HCT116 (cell line): ENCODE measurements around the gene MPZL2. TPM values are rescaled to one million over a fixed set of nuclear protein-coding genes. Genes with fewer than 3 reads are reported as not detected.

Source experiments
- ATAC-seq: fragments of 200-7000 bp; cut with Tn5 transposase; 2 replicates; pipeline ENCODE4 v1.9.1; 2020; ENCODE audit warnings: mild to moderate bottlenecking, moderate library complexity
- BruUV-seq: library from RNA; stranded (reverse); fragments of 400-500 nt; replicated peaks from 2 replicates; lab custom pipeline; 2021; lab: Mats Ljungman, UMichigan
- CTCF ChIA-PET: fragments of 300-600 bp; sonication (Branson Sonifier 250); formaldehyde crosslinking; loops from one replicate; lab custom pipeline; 2021; ENCODE audit warnings: antibody characterized with exemption; lab: Charles Lee
- POLR2A ChIA-PET: fragments of 300-600, 350-600 bp; sonication (Branson Sonifier 250); formaldehyde crosslinking; loops from one replicate; lab custom pipeline; 2021; ENCODE audit warnings: antibody characterized with exemption; lab: Charles Lee
- RAD21 ChIA-PET, 2 experiments: fragments of 300-600 bp; sonication (Branson Sonifier 250); formaldehyde crosslinking; loops; one replicate each; lab custom pipeline; 2023; ENCODE audit warnings: low total read pairs in 2 of 2; ENCODE audit not compliant: uncharacterized antibody in 2 of 2, unreplicated experiment in 2 of 2, low non-redundant PET in 1 of 2; lab: Charles Lee
- DNase-seq: peaks from one replicate; pipeline ENCODE4 v3.0.0-alpha.2; 2010; ENCODE audit warnings: low read depth, low spot score
- H2AFZ ChIP-seq: fragments of 200-600 bp; shearing (Covaris generic), sonication (generic); 2 replicates; pipeline ENCODE4 v1.6.1; 2017; ENCODE audit warnings: low read depth, mixed run types, mixed read lengths, antibody characterized with exemption, low read length; ENCODE audit not compliant: poor library complexity, severe bottlenecking
- H3K27ac ChIP-seq: 2 replicates; pipeline ENCODE4 v1.5.1; 2012; ENCODE audit warnings: low read depth, low read length
- H3K27me3 ChIP-seq: fragments of 200-600 bp; sonication (generic); 2 replicates; pipeline ENCODE4 v1.6.1; 2016; ENCODE audit warnings: mixed run types, low read length, mixed read lengths; ENCODE audit not compliant: insufficient read depth
- H3K36me3 ChIP-seq, 2 experiments: fragments of 200-500 bp in 1 of 2; fragments of 200-600 bp in 1 of 2; sonication (Bioruptor generic) in 1 of 2; sonication (generic) in 1 of 2; 2 replicates each; pipeline versions ENCODE4 v1.5.1 to v1.6.1; 2014 to 2016; ENCODE audit warnings: low read length in 2 of 2, inconsistent platforms in 1 of 2, mixed read lengths in 1 of 2, mixed run types in 1 of 2; ENCODE audit not compliant: insufficient read depth in 2 of 2, control insufficient read depth in 1 of 2
- H3K4me1 ChIP-seq, 2 experiments: fragments of 200-600 bp in 1 of 2; sonication (generic) in 1 of 2; 2 replicates each; pipeline versions ENCODE4 v1.5.1 to v1.6.1; 2012 to 2017; ENCODE audit warnings: low read length in 2 of 2, inconsistent platforms in 1 of 2, mild to moderate bottlenecking in 1 of 2, mixed read lengths in 1 of 2, mixed run types in 1 of 2, moderate library complexity in 1 of 2; ENCODE audit not compliant: insufficient read depth in 2 of 2, control insufficient read depth in 1 of 2
- H3K4me2 ChIP-seq: fragments of 200-600 bp; sonication (generic); 2 replicates; pipeline ENCODE4 v1.6.1; 2017; ENCODE audit warnings: mixed run types, low read length, mixed read lengths
- H3K4me3 ChIP-seq, 2 experiments: fragments of 200-600 bp in 1 of 2; sonication (generic) in 1 of 2; replicated peaks in 1 of 2; 2 replicates each; pipeline ENCODE4 v1.5.1; 2011 to 2016; ENCODE audit warnings: low read length in 2 of 2, control low read depth in 1 of 2, low read depth in 1 of 2, mild to moderate bottlenecking in 1 of 2, mixed read lengths in 1 of 2, mixed run types in 1 of 2
- H3K79me2 ChIP-seq: fragments of 200-600 bp; sonication (generic); 2 replicates; pipeline ENCODE4 v1.6.1; 2017; ENCODE audit warnings: mild to moderate bottlenecking, mixed run types, low read length, moderate library complexity, mixed read lengths; ENCODE audit not compliant: insufficient read depth
- H3K9ac ChIP-seq: fragments of 200-600 bp; sonication (generic); 2 replicates; pipeline ENCODE4 v1.6.1; 2016; ENCODE audit warnings: low read length, mixed read lengths
- H3K9me2 ChIP-seq: fragments of 200-600 bp; sonication (generic), shearing (Covaris generic); 2 replicates; pipeline ENCODE4 v1.6.1; 2017; ENCODE audit warnings: mixed run types, mild to moderate bottlenecking, moderate library complexity; ENCODE audit not compliant: insufficient read depth
- H3K9me3 ChIP-seq, 2 experiments: fragments of 200-500 bp in 1 of 2; fragments of 200-600 bp in 1 of 2; sonication (Bioruptor generic) in 1 of 2; sonication (generic) in 1 of 2; 2 replicates each; pipeline ENCODE4 v1.6.1; 2014 to 2017; ENCODE audit warnings: low read length in 2 of 2, mixed read lengths in 2 of 2, inconsistent platforms in 1 of 2, low read depth in 1 of 2, mild to moderate bottlenecking in 1 of 2, mixed run types in 1 of 2, moderate library complexity in 1 of 2; ENCODE audit not compliant: control insufficient read depth in 1 of 2, insufficient read depth in 1 of 2
- H4K20me1 ChIP-seq: fragments of 200-600 bp; sonication (generic), shearing (Covaris generic); 2 replicates; pipeline ENCODE4 v1.6.1; 2017; ENCODE audit warnings: mixed run types, mild to moderate bottlenecking, moderate library complexity; ENCODE audit not compliant: insufficient read depth
- CBX3 ChIP-seq: IDR thresholded peaks from 2 replicates; pipeline ENCODE4 v1.6.1; 2012; ENCODE audit warnings: low read depth
- CEBPB ChIP-seq: IDR thresholded peaks from 2 replicates; pipeline ENCODE4 v1.6.1; 2012; ENCODE audit warnings: low read depth
- ELF1 ChIP-seq: IDR thresholded peaks from 2 replicates; pipeline ENCODE4 v1.6.1; 2012; ENCODE audit warnings: low read depth, borderline replicate concordance
- POLR2A ChIP-seq: IDR thresholded peaks from 2 replicates; pipeline ENCODE4 v1.7.0; 2011; ENCODE audit warnings: borderline replicate concordance; ENCODE audit not compliant: insufficient read depth, insufficient read length; ENCODE audit errors: extremely low read depth
- SP1 ChIP-seq: IDR thresholded peaks from 2 replicates; pipeline ENCODE4 v1.6.1; 2012; ENCODE audit warnings: low read depth
- ZFX ChIP-seq: fragments of 450-650 bp; IDR thresholded peaks from 2 replicates; pipeline ENCODE4 v1.6.1; 2017
- intact Hi-C: fragments of 100-400 bp; cut with micrococcal nuclease; formaldehyde crosslinking; loops from 2 replicates; pipeline ENCODE4 v1.10.0; 2022
- total RNA-seq: library from RNA; stranded (reverse); gene quantifications from one replicate; pipeline ENCODE4 v1.2.1, GENCODE V29; 2021; ENCODE audit not compliant: unreplicated experiment
- TF ChIP-seq, protein P1 (sequence below), 3 experiments: fragments of 200-600 bp in 1 of 3; sonication (generic) in 1 of 3; IDR thresholded peaks in 2 of 3; conservative IDR thresholded peaks in 1 of 3; 2 replicates each; pipeline ENCODE4 v1.5.1; 2012 to 2017; ENCODE audit warnings: low read depth in 2 of 3, low read length in 2 of 3, antibody characterized with exemption in 1 of 3, borderline replicate concordance in 1 of 3, control low read depth in 1 of 3, mild to moderate bottlenecking in 1 of 3, mixed read lengths in 1 of 3, mixed run types in 1 of 3, moderate library complexity in 1 of 3; ENCODE audit not compliant: insufficient read depth in 1 of 3

MPZL2 gene
- total RNA-seq, 1 experiment from 2014 or later, result 16.8 TPM

DNA sequence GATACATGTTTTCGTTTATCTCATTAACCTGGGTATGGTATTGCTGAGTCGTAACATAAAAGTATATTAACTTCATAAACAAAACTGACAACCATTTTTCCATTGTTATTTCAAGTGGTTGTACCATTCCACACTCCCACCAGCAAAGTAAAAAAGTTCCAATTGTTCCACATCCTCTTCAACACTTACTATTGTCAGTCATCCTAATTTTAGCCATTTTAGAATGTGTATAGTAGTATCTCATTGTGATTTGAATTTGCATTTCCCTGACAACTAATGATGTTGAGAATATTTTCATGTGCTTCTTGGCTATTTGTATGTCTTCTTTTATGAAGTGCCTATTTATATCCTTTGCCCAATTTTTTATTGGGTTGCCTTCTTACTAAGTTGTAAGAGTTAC, 30.0 kb upstream of the MPZL2 start:
- DNase-seq (no peak), ATAC-seq (no peak)
- Histone ChIP-seq H3K9ac (no peak overlapping the region), H3K4me1 (peaks cover 0 to 14% of the 10 kb centered on the region in 2 experiments; a peak in 2 of 4 replicates), H4K20me1 (no peaks in the 10 kb centered on the region), H3K4me2 (no peak overlapping the region), H3K27ac (no peak overlapping the region), H3K27me3 (no peaks in the 10 kb centered on the region), H3K4me3 (no peak overlapping the region), H3K9me2 (no peaks in the 10 kb centered on the region), H3K79me2 (no peaks in the 10 kb centered on the region), H2AFZ (no peak overlapping the region), H3K36me3 (no peaks in the 10 kb centered on the region), H3K9me3 (no peaks in the 10 kb centered on the region)
- intact Hi-C loops, result loop anchor here (2.0 kb wide), 1 partner anchor 59 kb away; no protein-coding TSS in a partner anchor
- ChIA-PET RAD21 (no interaction called here), POLR2A (no interaction called here), CTCF (no interaction called here)
- no TSS peak for BruUV-seq
- TF ChIP-seq CEBPB, result no peak
- TF ChIP-seq POLR2A, result no peak
- TF ChIP-seq, protein P1, sequence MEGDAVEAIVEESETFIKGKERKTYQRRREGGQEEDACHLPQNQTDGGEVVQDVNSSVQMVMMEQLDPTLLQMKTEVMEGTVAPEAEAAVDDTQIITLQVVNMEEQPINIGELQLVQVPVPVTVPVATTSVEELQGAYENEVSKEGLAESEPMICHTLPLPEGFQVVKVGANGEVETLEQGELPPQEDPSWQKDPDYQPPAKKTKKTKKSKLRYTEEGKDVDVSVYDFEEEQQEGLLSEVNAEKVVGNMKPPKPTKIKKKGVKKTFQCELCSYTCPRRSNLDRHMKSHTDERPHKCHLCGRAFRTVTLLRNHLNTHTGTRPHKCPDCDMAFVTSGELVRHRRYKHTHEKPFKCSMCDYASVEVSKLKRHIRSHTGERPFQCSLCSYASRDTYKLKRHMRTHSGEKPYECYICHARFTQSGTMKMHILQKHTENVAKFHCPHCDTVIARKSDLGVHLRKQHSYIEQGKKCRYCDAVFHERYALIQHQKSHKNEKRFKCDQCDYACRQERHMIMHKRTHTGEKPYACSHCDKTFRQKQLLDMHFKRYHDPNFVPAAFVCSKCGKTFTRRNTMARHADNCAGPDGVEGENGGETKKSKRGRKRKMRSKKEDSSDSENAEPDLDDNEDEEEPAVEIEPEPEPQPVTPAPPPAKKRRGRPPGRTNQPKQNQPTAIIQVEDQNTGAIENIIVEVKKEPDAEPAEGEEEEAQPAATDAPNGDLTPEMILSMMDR (IDR thresholded peaks at IDR 0.05 in 2 of 3, conservative IDR thresholded peaks at IDR 0.05 in 1 of 3; ENCODE audit: borderline replicate concordance in 1 of 3, insufficient read depth in 1 of 3, low read depth in 2 of 3, low read length in 2 of 3), result no peak
- no peak for TF ChIP-seq ELF1
- no peak for TF ChIP-seq CBX3
- no peak for TF ChIP-seq SP1
- TF ChIP-seq ZFX, result no peak
